Stimulated activated naive CD8-positive, alpha-beta T cell treated with anti-CD3 and anti-CD28 coated beads, Interleukin-15, amount 100 ng/mL, for 72 hours (primary cell): Measurements from ENCODE around the gene PSORS1C1.
A peak's percentile ranks its signal among the peaks of the same experiment; 100 is the strongest.

Source experiments
- ATAC-seq: fragments of 150-1000 bp; cut with Tn5 transposase; 2 replicates; pipeline ENCODE4 v1.10.0; 2021; ENCODE audit warnings: mild to moderate bottlenecking, moderate library complexity
- DNase-seq, 2 donors: peaks; one replicate each; pipeline ENCODE4 v3.0.0; 2021 to 2022
- H3K27ac Mint-ChIP-seq, 2 donors: one replicate each; pipeline ENCODE4 v1.8.0; 2022; ENCODE audit warnings: mild to moderate bottlenecking in 2 of 2, mixed read lengths in 2 of 2, moderate library complexity in 2 of 2
- H3K27me3 Mint-ChIP-seq: one replicate; pipeline ENCODE4 v1.8.0; 2022; ENCODE audit warnings: mixed read lengths
- H3K4me1 Mint-ChIP-seq: one replicate; pipeline ENCODE4 v1.8.0; 2022; ENCODE audit warnings: mild to moderate bottlenecking, mixed read lengths
- H3K4me3 Mint-ChIP-seq, 2 donors: one replicate each; pipeline ENCODE4 v1.8.0; 2022; ENCODE audit warnings: mild to moderate bottlenecking in 2 of 2, mixed read lengths in 2 of 2, moderate library complexity in 1 of 2
- H3K9me3 Mint-ChIP-seq, 2 donors: one replicate each; pipeline ENCODE4 v1.8.0; 2022; ENCODE audit warnings: mixed read lengths in 2 of 2

The PSORS1C1 gene

GRCh38 chr6:31114970-31115849 is 610 bp downstream of the PSORS1C1 start:
- Mint-ChIP-seq H3K9me3 (no peaks in the 10 kb centered on the region), H3K4me3 (no peak overlapping the region), H3K27ac (peak overlapping the region in 1 of 2 donors; percentile 59), H3K27me3 (peaks cover 8% of the 10 kb centered on the region), H3K4me1 (no peaks in the 10 kb centered on the region)
- no peak for ATAC-seq
- no peak for DNase-seq

GRCh38 chr6:31115941-31116560 is 1.5 kb downstream of the PSORS1C1 start:
- ATAC-seq (no peak), DNase-seq (no peak)
- no peaks in the 10 kb centered on the region for H3K4me1 Mint-ChIP-seq
- H3K4me3 Mint-ChIP-seq = no peak overlapping the region
- peak overlapping the region in 1 of 2 donors; percentile 19 for H3K27ac Mint-ChIP-seq
- H3K9me3 Mint-ChIP-seq = no peaks in the 10 kb centered on the region
- peaks cover 7% of the 10 kb centered on the region for H3K27me3 Mint-ChIP-seq

- no peak overlapping the region for H3K4me3 Mint-ChIP-seq
- peaks cover 7% of the 10 kb centered on the region for H3K27me3 Mint-ChIP-seq
- ATAC-seq (no peak), DNase-seq (no peak)
- no peak overlapping the region for H3K27ac Mint-ChIP-seq
- no peaks in the 10 kb centered on the region for H3K9me3 Mint-ChIP-seq
- H3K4me1 Mint-ChIP-seq = no peaks in the 10 kb centered on the region
Measured at GRCh38 chr6:31116661-31117385, 2.2 kb downstream of the PSORS1C1 start.

- no peaks in the 10 kb centered on the region for H3K9me3 Mint-ChIP-seq
- ATAC-seq = no peak
- H3K4me3 Mint-ChIP-seq = no peak overlapping the region
- H3K4me1 Mint-ChIP-seq = no peaks in the 10 kb centered on the region
- H3K27ac Mint-ChIP-seq = peak overlapping the region in 1 of 2 donors; percentile 24
- H3K27me3 Mint-ChIP-seq = peaks cover 7% of the 10 kb centered on the region
- DNase-seq = no peak
Measured at GRCh38 chr6:31118178-31118577, 3.6 kb downstream of the PSORS1C1 start.

- peaks cover 7% of the 10 kb centered on the region for H3K27me3 Mint-ChIP-seq
- no peaks in the 10 kb centered on the region for H3K9me3 Mint-ChIP-seq
- H3K4me1 Mint-ChIP-seq = peaks cover 1% of the 10 kb centered on the region
- ATAC-seq = no peak
- H3K4me3 Mint-ChIP-seq = no peak within 1 kb of the TSS
- H3K27ac Mint-ChIP-seq = no peak within 1 kb of the TSS
- no peak for DNase-seq
Measured at GRCh38 chr6:31120151-31120915, 5.7 kb downstream of the PSORS1C1 start, which contains the start of gene CDSN. TSS of gene CDSN (minus strand) at chr6:31120446. CDS start at chr6:31120419, 27 bp downstream.

- DNase-seq = no peak
- no peaks in the 10 kb centered on the region for H3K27me3 Mint-ChIP-seq
Measured at GRCh38 chr6:31121131-31121790, 6.7 kb downstream of the PSORS1C1 start.

GRCh38 chr6:31122791-31123706 is 8.4 kb downstream of the PSORS1C1 start:
- Mint-ChIP-seq H3K4me1 (peaks cover 9% of the 10 kb centered on the region), H3K27me3 (peaks cover 2% of the 10 kb centered on the region), H3K27ac (no peak overlapping the region), H3K9me3 (no peaks in the 10 kb centered on the region), H3K4me3 (no peak overlapping the region)
- DNase-seq = no peak
- ATAC-seq = no peak

More at GRCh38 chr6:31121131-31121790, 6.7 kb downstream of the PSORS1C1 start:
- Mint-ChIP-seq H3K4me3 (no peak overlapping the region), H3K9me3 (no peaks in the 10 kb centered on the region), H3K27ac (no peak overlapping the region), H3K4me1 (peaks cover 5% of the 10 kb centered on the region)
- no peak for ATAC-seq

- no peak overlapping the region for H3K4me3 Mint-ChIP-seq
- H3K4me1 Mint-ChIP-seq = peaks cover 13% of the 10 kb centered on the region
- ATAC-seq = no peak
- no peak overlapping the region for H3K27ac Mint-ChIP-seq
- peaks cover 18% of the 10 kb centered on the region for H3K27me3 Mint-ChIP-seq
- DNase-seq = no peak
- H3K9me3 Mint-ChIP-seq = no peaks in the 10 kb centered on the region
Measured at GRCh38 chr6:31125162-31125561, 10.6 kb downstream of the PSORS1C1 start.

- DNase-seq = no peak
- no peaks in the 10 kb centered on the region for H3K9me3 Mint-ChIP-seq
- H3K27ac Mint-ChIP-seq = no peak overlapping the region
- peaks cover 13% of the 10 kb centered on the region for H3K4me1 Mint-ChIP-seq
- ATAC-seq = no peak
- peaks cover 18% of the 10 kb centered on the region for H3K27me3 Mint-ChIP-seq
- H3K4me3 Mint-ChIP-seq = no peak overlapping the region
Measured at GRCh38 chr6:31125586-31126363, 11.2 kb downstream of the PSORS1C1 start.

GRCh38 chr6:31126396-31127175 is 12.0 kb downstream of the PSORS1C1 start:
- no peak overlapping the region for H3K4me3 Mint-ChIP-seq
- no peak for ATAC-seq

GRCh38 chr6:31128093-31128676 is 13.6 kb downstream of the PSORS1C1 start:
- no peaks in the 10 kb centered on the region for H3K9me3 Mint-ChIP-seq
- peak; percentile 80 for ATAC-seq
- H3K27ac Mint-ChIP-seq = no peak overlapping the region
- peaks cover 18% of the 10 kb centered on the region for H3K27me3 Mint-ChIP-seq
- DNase-seq = peak; percentile 69 to 71
- H3K4me3 Mint-ChIP-seq = no peak overlapping the region
- peaks cover 13% of the 10 kb centered on the region for H3K4me1 Mint-ChIP-seq

More at GRCh38 chr6:31126396-31127175, 12.0 kb downstream of the PSORS1C1 start:
- Mint-ChIP-seq H3K27me3 (peaks cover 18% of the 10 kb centered on the region), H3K9me3 (no peaks in the 10 kb centered on the region), H3K4me1 (peaks cover 13% of the 10 kb centered on the region), H3K27ac (no peak overlapping the region)
- DNase-seq = no peak

- Mint-ChIP-seq H3K9me3 (no peaks in the 10 kb centered on the region), H3K27me3 (peaks cover 18% of the 10 kb centered on the region), H3K27ac (no peak overlapping the region), H3K4me1 (peaks cover 13% of the 10 kb centered on the region), H3K4me3 (no peak overlapping the region)
- DNase-seq (no peak), ATAC-seq (no peak)
Measured at GRCh38 chr6:31129130-31129529, 14.5 kb downstream of the PSORS1C1 start.
